Amniotic stem cell (primary cell): Measurements from ENCODE around the gene TSPAN16.

Experiments used
- DNase-seq: peaks from one replicate; lab custom pipeline; 2025; lab: John Stamatoyannopoulos, UW

Gene TSPAN16

GRCh38 chr19:11268783-11269267, 27.1 kb upstream of the TSPAN16 start:
- no peak for DNase-seq

- no peak for DNase-seq
These were observed 26.6 kb upstream of the TSPAN16 start for GRCh38 chr19:11269408-11269807.

- no peak for DNase-seq
These were observed 22.7 kb upstream of the TSPAN16 start for GRCh38 chr19:11273296-11273695.

GRCh38 chr19:11273989-11274388, 22.0 kb upstream of the TSPAN16 start:
- no peak for DNase-seq

GRCh38 chr19:11274533-11275086, 21.4 kb upstream of the TSPAN16 start:
- no peak for DNase-seq

GRCh38 chr19:11278670-11279069, 17.3 kb upstream of the TSPAN16 start:
- no peak for DNase-seq

GRCh38 chr19:11279505-11280236, 16.3 kb upstream of the TSPAN16 start:
- DNase-seq = no peak

GRCh38 chr19:11281356-11282049, 14.5 kb upstream of the TSPAN16 start:
- DNase-seq = peak; percentile 14

- DNase-seq = no peak
These were observed 11.4 kb upstream of the TSPAN16 start for GRCh38 chr19:11284515-11284914.

- no peak for DNase-seq
These were observed 9.5 kb upstream of the TSPAN16 start for GRCh38 chr19:11286312-11286974.

GRCh38 chr19:11288349-11288748, 7.6 kb upstream of the TSPAN16 start:
- no peak for DNase-seq

- no peak for DNase-seq
These were observed 5.7 kb upstream of the TSPAN16 start for GRCh38 chr19:11290256-11290655.

- DNase-seq = no peak
These were observed 4.5 kb upstream of the TSPAN16 start for GRCh38 chr19:11291415-11291814.

- no peak for DNase-seq
These were observed 4.0 kb upstream of the TSPAN16 start for GRCh38 chr19:11291991-11292390.

GRCh38 chr19:11293433-11294389, 2.2 kb upstream of the TSPAN16 start:
- DNase-seq = peak; percentile 85

- DNase-seq = no peak
These were observed 780 bp upstream of the TSPAN16 start for GRCh38 chr19:11295180-11295579.

GRCh38 chr19:11296264-11296663, 304 bp downstream of the TSPAN16 start:
- DNase-seq = no peak

- no peak for DNase-seq
These were observed 4.2 kb downstream of the TSPAN16 start for GRCh38 chr19:11299946-11300810.

- DNase-seq = no peak
These were observed 4.8 kb downstream of the TSPAN16 start for GRCh38 chr19:11300811-11301120.

GRCh38 chr19:11304936-11305335, 9.0 kb downstream of the TSPAN16 start:
- DNase-seq = no peak

- no peak for DNase-seq
These were observed 10.4 kb downstream of the TSPAN16 start for GRCh38 chr19:11306337-11306736.
